Epithelial cell of prostate (primary cell): Measurements from ENCODE around the gene TMPRSS7.
A peak's percentile ranks its signal among the peaks of the same experiment; 100 is the strongest.

Source experiments
- DNase-seq: peaks from one replicate; pipeline ENCODE4 v3.0.0-alpha.2; 2011; ENCODE audit warnings: low read depth, low spot score
- H3K27ac ChIP-seq: fragments of 450-650 bp; 2 replicates; pipeline ENCODE4 v1.5.1; 2017; ENCODE audit warnings: mild to moderate bottlenecking

Gene TMPRSS7

GRCh38 chr3:112090887-112091586 is 56.5 kb downstream of the TMPRSS7 start:
- peak overlapping the region; percentile 1 for H3K27ac ChIP-seq

GRCh38 chr3:112092496-112093179 is 58.1 kb downstream of the TMPRSS7 start:
- DNase-seq, result no peak
- H3K27ac ChIP-seq, result peak overlapping the region; percentile 1

More at GRCh38 chr3:112090887-112091586, 56.5 kb downstream of the TMPRSS7 start:
- no peak for DNase-seq

- no peak for DNase-seq
- peak overlapping the region; percentile 1 for H3K27ac ChIP-seq
These were observed 58.6 kb downstream of the TMPRSS7 start for GRCh38 chr3:112093180-112093522.

GRCh38 chr3:112095731-112096130 is 61.2 kb downstream of the TMPRSS7 start:
- no peak for DNase-seq
- H3K27ac ChIP-seq, result peak overlapping the region; percentile 72

- DNase-seq, result no peak
These were observed 61.6 kb downstream of the TMPRSS7 start for GRCh38 chr3:112096176-112096575.

GRCh38 chr3:112097378-112097777 is 62.8 kb downstream of the TMPRSS7 start:
- peak; percentile 98 for DNase-seq

More at GRCh38 chr3:112096176-112096575, 61.6 kb downstream of the TMPRSS7 start:
- H3K27ac ChIP-seq, result peak overlapping the region; percentile 72

GRCh38 chr3:112101916-112102315 is 67.4 kb downstream of the TMPRSS7 start:
- DNase-seq, result peak; percentile 91
- H3K27ac ChIP-seq, result peak overlapping the region; percentile 67

More at GRCh38 chr3:112097378-112097777, 62.8 kb downstream of the TMPRSS7 start:
- H3K27ac ChIP-seq, result peak overlapping the region; percentile 72

- DNase-seq, result no peak
- no peak overlapping the region for H3K27ac ChIP-seq
These were observed 70.2 kb downstream of the TMPRSS7 start for GRCh38 chr3:112104774-112105173.

- DNase-seq, result no peak
These were observed 74.8 kb downstream of the TMPRSS7 start for GRCh38 chr3:112109322-112109721.

GRCh38 chr3:112111785-112112402 is 77.4 kb downstream of the TMPRSS7 start:
- no peak for DNase-seq
- H3K27ac ChIP-seq, result no peak overlapping the region

More at GRCh38 chr3:112109322-112109721, 74.8 kb downstream of the TMPRSS7 start:
- no peak overlapping the region for H3K27ac ChIP-seq

- no peak overlapping the region for H3K27ac ChIP-seq
- no peak for DNase-seq
These were observed 80.1 kb downstream of the TMPRSS7 start for GRCh38 chr3:112114576-112115160.

GRCh38 chr3:112115161-112115739 is 80.7 kb downstream of the TMPRSS7 start:
- no peak overlapping the region for H3K27ac ChIP-seq
- DNase-seq, result no peak

GRCh38 chr3:112115806-112116383 is 81.4 kb downstream of the TMPRSS7 start:
- no peak overlapping the region for H3K27ac ChIP-seq
- DNase-seq, result no peak

GRCh38 chr3:112116748-112117186 is 82.2 kb downstream of the TMPRSS7 start:
- no peak for DNase-seq
- H3K27ac ChIP-seq, result no peak overlapping the region

GRCh38 chr3:112117415-112117814 is 82.9 kb downstream of the TMPRSS7 start:
- H3K27ac ChIP-seq, result no peak overlapping the region
- DNase-seq, result no peak

- H3K27ac ChIP-seq, result no peak overlapping the region
- DNase-seq, result no peak
These were observed 83.5 kb downstream of the TMPRSS7 start for GRCh38 chr3:112117841-112118571.

GRCh38 chr3:112119962-112120836 is 85.7 kb downstream of the TMPRSS7 start:
- no peak overlapping the region for H3K27ac ChIP-seq
- no peak for DNase-seq
